Neural crest cell (in vitro differentiated cells): Measurements from ENCODE around the gene PLCL1. TPM values are rescaled to one million over a fixed set of nuclear protein-coding genes. Genes with fewer than 3 reads are reported as not detected.

ENCODE experiments used
- DNase-seq: peaks from one replicate; pipeline ENCODE4 v3.0.0; 2021; ENCODE audit warnings: low read depth, mixed read lengths, low spot score
- H3K27ac Mint-ChIP-seq: one replicate; pipeline ENCODE4 v1.8.0; 2021; ENCODE audit warnings: mild to moderate bottlenecking, mixed read lengths; ENCODE audit not compliant: unreplicated experiment
- H3K27me3 Mint-ChIP-seq: 2 replicates; pipeline ENCODE4 v1.8.0; 2021; ENCODE audit warnings: low read depth, mild to moderate bottlenecking, mixed read lengths
- H3K36me3 Mint-ChIP-seq: 2 replicates; pipeline ENCODE4 v1.8.0; 2021; ENCODE audit warnings: low read depth, mild to moderate bottlenecking, mixed read lengths
- H3K4me1 Mint-ChIP-seq: 2 replicates; pipeline ENCODE4 v1.8.0; 2021; ENCODE audit warnings: mixed read lengths
- H3K4me3 Mint-ChIP-seq: one replicate; pipeline ENCODE4 v1.8.0; 2021; ENCODE audit warnings: mild to moderate bottlenecking, mixed read lengths
- H3K9me3 Mint-ChIP-seq: 2 replicates; pipeline ENCODE4 v1.8.0; 2021; ENCODE audit warnings: mixed read lengths
- CTCF ChIP-seq: fragments of 200-600 bp; sonication (generic); conservative IDR thresholded peaks from 2 replicates; pipeline ENCODE4 v1.5.0; 2021; ENCODE audit warnings: antibody characterized with exemption, mild to moderate bottlenecking
- total RNA-seq: library from RNA; stranded (reverse); gene quantifications from 2 replicates; pipeline ENCODE4 v1.2.1, GENCODE V29; 2021

PLCL1 gene
- total RNA-seq, 1 donor from 2014 or later, result 0.72 TPM

- Mint-ChIP-seq H3K4me3 (no peak overlapping the region), H3K27me3 (no peaks in the 10 kb centered on the region), H3K4me1 (no peaks in the 10 kb centered on the region), H3K9me3 (no peaks in the 10 kb centered on the region), H3K27ac (no peak overlapping the region), H3K36me3 (no peaks in the 10 kb centered on the region)
- no peak for DNase-seq
- TF ChIP-seq CTCF, result no peak
Observed at GRCh38 chr2:197973772-197974171, 169.4 kb downstream of the PLCL1 start.

- Mint-ChIP-seq H3K4me1 (no peaks in the 10 kb centered on the region), H3K4me3 (no peak overlapping the region), H3K27ac (no peak overlapping the region), H3K9me3 (no peaks in the 10 kb centered on the region), H3K27me3 (no peaks in the 10 kb centered on the region), H3K36me3 (no peaks in the 10 kb centered on the region)
- no peak for TF ChIP-seq CTCF
- DNase-seq, result no peak
Observed at GRCh38 chr2:197975931-197976519, 171.6 kb downstream of the PLCL1 start.

GRCh38 chr2:197978971-197979370 lies 174.6 kb downstream of the PLCL1 start:
- H3K27me3 Mint-ChIP-seq, result no peaks in the 10 kb centered on the region
- H3K27ac Mint-ChIP-seq, result no peak overlapping the region
- no peaks in the 10 kb centered on the region for H3K4me1 Mint-ChIP-seq
- TF ChIP-seq CTCF, result no peak
- no peak for DNase-seq
- H3K9me3 Mint-ChIP-seq, result no peaks in the 10 kb centered on the region
- no peak overlapping the region for H3K4me3 Mint-ChIP-seq
- no peaks in the 10 kb centered on the region for H3K36me3 Mint-ChIP-seq

GRCh38 chr2:197982565-197982964 lies 178.2 kb downstream of the PLCL1 start:
- Mint-ChIP-seq H3K4me1 (no peaks in the 10 kb centered on the region), H3K27ac (no peak overlapping the region), H3K36me3 (no peaks in the 10 kb centered on the region)

GRCh38 chr2:197985029-197985638 lies 180.7 kb downstream of the PLCL1 start:
- Mint-ChIP-seq H3K4me1 (no peaks in the 10 kb centered on the region), H3K4me3 (no peak overlapping the region), H3K9me3 (peaks cover 3% of the 10 kb centered on the region), H3K27ac (no peak overlapping the region), H3K36me3 (no peaks in the 10 kb centered on the region), H3K27me3 (no peaks in the 10 kb centered on the region)
- DNase-seq, result no peak
- no peak for TF ChIP-seq CTCF

More at GRCh38 chr2:197982565-197982964, 178.2 kb downstream of the PLCL1 start:
- H3K9me3 Mint-ChIP-seq, result no peaks in the 10 kb centered on the region
- no peak overlapping the region for H3K4me3 Mint-ChIP-seq
- no peak for TF ChIP-seq CTCF
- no peak for DNase-seq
- H3K27me3 Mint-ChIP-seq, result no peaks in the 10 kb centered on the region
